ENCODE measurements around the gene GALNTL6.

DNA sequence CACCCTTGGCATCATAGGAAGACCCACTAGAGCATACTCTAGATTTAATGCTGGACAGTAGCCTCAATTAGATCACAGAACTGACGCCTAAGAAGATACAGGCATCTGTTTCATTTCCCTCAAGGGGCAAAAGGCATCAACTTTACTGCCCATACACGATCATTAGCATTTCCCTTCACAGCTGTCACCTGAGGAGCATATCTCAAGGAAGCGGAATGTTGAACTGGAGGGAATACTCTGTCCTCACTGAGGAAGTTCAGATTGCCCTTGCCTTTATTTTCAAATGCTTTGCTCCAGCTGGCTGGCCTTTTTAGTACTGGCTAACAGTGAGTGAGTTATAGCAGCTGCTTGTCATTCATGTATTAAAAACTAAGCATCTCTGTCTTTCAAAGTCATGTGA lies 847.0 kb downstream of the GALNTL6 start:
- TF ChIP-seq CTCF (conservative IDR thresholded peaks at IDR 0.05; ENCODE audit: low read length) (no peak), EZH2phosphoT487 (IDR thresholded peaks at IDR 0.05; ENCODE audit: borderline replicate concordance) (no peak)
